HG03064 (cell line): ENCODE results near the gene RGS5.

ENCODE experiments used
- ATAC-seq: cut with Tn5 transposase; IDR thresholded peaks from one replicate; pipeline ENCODE4 v1.9.1; 2021; ENCODE audit warnings: low read depth; ENCODE audit not compliant: unreplicated experiment

Gene RGS5

GRCh38 chr1:163186862-163187261 is 15.9 kb downstream of the RGS5 start:
- ATAC-seq: no peak

- ATAC-seq: no peak
Measured at GRCh38 chr1:163182330-163182949, 20.3 kb downstream of the RGS5 start.

DNA sequence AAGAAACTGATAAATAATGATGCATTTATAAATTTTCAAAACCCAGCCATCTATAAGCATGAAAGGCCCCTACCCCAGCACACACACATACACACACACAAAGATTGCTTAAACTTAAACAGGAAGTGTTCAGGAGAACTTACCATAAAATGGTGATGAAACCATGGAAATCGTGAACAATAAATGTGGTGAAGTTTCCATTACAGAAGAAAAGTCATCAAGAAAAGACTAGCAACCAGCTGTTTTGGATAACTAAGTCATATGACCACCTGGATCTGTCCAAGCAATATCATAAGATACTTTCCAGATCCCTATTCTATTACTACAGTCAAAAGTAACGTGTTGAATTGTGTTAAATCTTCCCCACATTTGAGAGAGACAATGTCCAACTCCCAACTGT is 24.1 kb downstream of the RGS5 start:
- no peak for ATAC-seq

- no peak for ATAC-seq
Measured at GRCh38 chr1:163176797-163177196, 25.9 kb downstream of the RGS5 start.

- no peak for ATAC-seq
Measured at GRCh38 chr1:163174524-163175437, 27.9 kb downstream of the RGS5 start.

GRCh38 chr1:163173121-163173520 is 29.6 kb downstream of the RGS5 start:
- no peak for ATAC-seq

- ATAC-seq: no peak
Measured at GRCh38 chr1:163172596-163172995, 30.1 kb downstream of the RGS5 start.

DNA sequence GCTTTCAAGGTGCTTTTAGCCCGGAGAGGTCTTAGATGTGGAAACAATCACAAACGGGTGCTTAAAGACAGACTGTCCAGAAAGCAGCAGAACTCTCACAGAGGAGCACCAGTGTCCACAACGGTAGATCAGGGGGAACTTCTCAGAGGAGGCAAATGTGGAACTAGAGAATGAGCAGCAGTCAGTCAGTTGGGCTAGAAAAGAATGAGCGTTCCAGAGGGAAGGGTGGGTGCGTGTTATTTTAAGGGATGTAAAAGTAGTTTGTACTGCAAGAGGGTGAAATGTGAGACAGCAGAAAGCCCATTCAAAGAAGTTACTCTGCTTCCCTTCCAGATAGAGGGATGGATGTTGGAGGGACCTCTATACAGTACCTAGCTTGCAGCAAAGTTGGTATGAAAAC is 30.9 kb downstream of the RGS5 start:
- no peak for ATAC-seq

DNA sequence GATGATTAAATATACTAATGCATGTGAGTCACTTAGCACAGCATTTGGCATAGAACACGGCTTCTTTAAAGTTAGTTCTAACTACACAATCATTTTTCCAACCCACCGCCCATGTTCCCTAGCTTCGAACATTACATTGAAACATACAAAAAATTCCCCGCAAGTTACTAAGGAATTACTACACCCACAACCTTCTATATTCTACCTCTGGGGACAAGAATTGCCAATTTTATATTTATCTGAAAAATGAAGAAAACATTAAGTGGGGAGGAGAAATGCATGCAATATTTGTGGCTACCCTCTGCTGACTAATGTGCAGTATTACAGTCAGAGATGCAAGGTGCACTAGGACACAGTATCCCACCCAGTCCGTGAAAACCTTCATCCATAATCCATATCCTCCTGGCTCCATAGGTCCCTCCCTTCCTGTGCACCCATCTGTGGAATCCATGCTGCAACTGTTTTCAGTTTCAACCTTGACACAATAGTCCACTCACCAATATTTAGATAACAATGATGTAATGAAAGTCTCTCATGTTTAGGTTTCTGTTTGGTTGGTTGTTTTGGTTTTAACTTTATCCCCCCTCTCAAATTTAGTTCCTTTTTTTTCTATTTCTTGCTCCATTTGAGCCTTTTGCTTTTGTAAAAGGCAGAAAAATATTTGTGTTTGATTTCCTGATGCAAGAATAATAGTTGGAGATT is 31.6 kb downstream of the RGS5 start:
- ATAC-seq: no peak

GRCh38 chr1:163170331-163170730 is 32.4 kb downstream of the RGS5 start:
- ATAC-seq: no peak

DNA sequence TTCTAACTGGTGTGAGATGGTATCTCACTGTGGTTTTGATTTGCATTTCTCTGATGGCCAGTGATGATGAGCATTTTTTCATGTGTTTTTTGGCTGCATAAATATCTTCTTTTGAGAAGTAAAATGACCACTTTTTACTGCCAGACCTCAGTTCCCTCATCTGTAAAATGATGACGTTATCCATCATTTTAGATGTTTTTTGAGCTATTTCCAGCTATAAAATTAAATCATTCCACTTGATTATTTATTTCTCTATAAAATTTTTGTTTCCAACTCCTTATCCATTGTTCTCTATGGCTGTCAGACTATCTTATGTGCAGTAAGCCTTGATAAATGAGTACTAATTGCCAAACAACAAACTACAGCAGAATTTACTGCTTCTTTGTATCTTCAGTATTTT is 33.2 kb downstream of the RGS5 start:
- ATAC-seq: no peak

DNA sequence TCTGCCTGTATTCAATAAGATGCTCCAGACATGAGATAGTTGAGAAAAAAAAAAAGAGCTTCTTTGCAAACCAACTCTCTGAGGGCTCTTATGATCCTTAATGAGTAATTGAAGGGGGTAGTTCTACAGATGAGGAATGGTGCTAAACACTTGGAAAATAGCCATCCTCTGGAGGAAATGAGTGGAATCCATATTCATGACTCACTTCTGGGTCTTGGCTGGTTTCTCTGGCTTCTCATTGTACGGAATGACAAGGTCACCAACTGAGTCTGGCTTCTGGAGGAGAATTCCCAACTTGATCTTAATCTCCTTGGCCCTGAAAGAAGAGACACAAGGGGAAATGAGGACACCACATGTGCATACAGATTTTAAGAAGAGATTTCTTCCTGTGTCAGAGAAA is 34.7 kb downstream of the RGS5 start:
- ATAC-seq: no peak

DNA sequence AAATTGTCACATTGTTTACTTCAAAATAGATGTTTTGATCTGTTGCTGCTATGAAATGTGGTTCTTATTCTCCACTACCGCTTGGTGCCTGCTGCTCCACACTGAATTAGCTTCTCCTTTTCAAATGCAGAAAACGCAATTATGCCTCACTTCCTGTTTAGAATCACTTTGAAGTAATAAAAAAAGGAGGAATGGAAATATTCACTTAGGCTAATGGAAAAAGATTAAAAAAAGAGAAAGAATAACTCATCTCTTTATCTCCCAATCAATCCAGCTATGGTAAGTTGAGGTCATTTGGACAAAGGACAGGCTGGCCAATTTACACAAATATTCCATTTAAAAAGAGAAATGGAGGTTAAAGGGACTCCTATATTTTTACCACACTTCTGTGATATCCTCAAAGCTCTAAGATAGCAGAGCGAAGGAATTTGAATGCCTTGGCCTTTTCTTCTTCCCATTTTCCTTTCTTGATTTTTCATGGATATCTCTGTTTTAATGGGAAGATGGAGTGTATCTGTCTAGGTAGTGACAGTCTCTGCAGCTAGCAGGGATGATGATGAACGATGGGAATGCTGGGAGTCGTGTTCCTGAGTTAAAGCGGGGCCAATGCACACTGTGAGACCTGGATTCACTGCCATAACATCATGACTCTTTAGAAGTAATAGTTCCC is 35.7 kb downstream of the RGS5 start:
- ATAC-seq: no peak

DNA sequence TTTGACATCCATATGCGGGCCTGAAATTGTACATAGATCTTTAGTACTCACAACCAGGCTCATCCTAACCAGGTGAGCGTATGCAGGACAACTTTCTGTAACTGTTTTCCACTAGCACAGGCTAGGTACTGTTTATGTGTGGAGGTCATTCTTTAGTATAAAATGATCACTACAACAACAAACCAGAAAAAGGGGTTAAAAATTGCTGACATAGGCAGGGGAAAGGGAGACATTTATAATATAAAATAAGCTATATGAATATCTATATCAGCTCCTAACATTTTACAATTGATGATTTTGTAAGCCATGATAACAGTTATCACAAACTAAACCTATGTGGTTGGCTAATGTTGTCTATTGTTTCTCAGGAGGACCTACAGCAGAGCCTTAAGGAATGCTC is 37.6 kb downstream of the RGS5 start:
- no peak for ATAC-seq

GRCh38 chr1:163163881-163164582 is 38.7 kb downstream of the RGS5 start:
- ATAC-seq: no peak

DNA sequence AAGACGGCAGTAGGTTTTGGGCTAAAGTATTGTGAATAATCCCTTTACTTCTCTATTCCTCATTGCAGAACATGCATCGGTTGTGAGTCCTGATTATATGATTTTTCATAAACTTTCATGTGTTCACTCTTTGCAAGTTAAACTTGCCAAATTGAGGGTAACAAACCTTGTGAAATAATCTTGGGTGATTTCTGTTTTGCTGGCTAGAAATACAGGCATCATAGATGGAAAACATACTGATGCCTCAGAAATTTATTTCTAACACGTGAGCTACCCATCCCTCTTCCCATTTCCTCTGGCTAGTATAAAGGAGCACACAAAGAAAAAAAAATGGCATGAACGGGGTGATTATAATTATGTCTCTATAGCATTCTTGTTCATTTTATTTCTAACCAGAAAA is 39.6 kb downstream of the RGS5 start:
- no peak for ATAC-seq

DNA sequence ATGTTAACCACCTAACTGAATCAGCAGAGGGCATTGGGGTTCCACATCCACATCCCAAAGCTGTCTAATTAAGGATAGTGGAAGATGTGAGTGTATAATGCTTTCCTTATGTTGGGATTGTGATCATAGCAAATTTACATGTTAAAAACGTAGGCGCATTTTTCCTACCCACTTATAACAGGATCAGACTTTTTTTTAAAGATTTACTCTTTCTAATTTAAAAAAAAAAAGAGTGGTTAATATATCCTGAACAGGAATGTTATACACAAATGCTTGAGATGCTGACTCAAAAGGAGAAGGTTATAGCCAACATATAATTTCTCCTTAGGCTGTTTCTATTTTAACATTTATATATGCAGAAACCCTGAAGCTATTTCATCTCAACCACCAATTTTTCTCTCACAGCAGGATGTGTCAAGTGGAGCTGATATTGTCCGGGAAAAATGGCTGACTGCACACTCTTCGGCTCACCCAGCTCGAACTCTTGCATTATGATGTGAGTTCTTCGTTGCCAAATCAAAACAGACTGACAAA is 40.3 kb downstream of the RGS5 start:
- no peak for ATAC-seq

- ATAC-seq: no peak
Measured at GRCh38 chr1:163161841-163162240, 40.9 kb downstream of the RGS5 start.

- no peak for ATAC-seq
Measured at GRCh38 chr1:163161337-163161736, 41.4 kb downstream of the RGS5 start.

- ATAC-seq: no peak
Measured at GRCh38 chr1:163155606-163156005, 47.1 kb downstream of the RGS5 start.
